K562 (cell line): ENCODE measurements around the gene POLL. TPM values are rescaled to one million over a fixed set of nuclear protein-coding genes. Genes with fewer than 3 reads are reported as not detected.

Experiments used
- CTBP1 ChIP-seq: fragments of 450-650 bp; IDR thresholded peaks from 2 replicates; pipeline ENCODE4 v1.6.1; 2016; ENCODE audit warnings: borderline replicate concordance
- NCOA2 ChIP-seq, 2 experiments: fragments of 450-650 bp; IDR thresholded peaks; 2 replicates each; pipeline ENCODE4 v1.6.1; 2018; ENCODE audit warnings: mild to moderate bottlenecking in 2 of 2, moderate library complexity in 1 of 2; ENCODE audit not compliant: partially characterized antibody in 2 of 2
- NR2F6 ChIP-seq: fragments of 450-650 bp; formaldehyde crosslinking; IDR thresholded peaks from 2 replicates; pipeline ENCODE4 v1.4.0; 2020; ENCODE audit warnings: mild to moderate bottlenecking
- RAD21 ChIP-seq, 2 experiments: fragments of 250-450 bp in 1 of 2; fragments of 450-650 bp in 1 of 2; sonication (Bioruptor Pico) in 1 of 2; formaldehyde crosslinking in 1 of 2; IDR thresholded peaks in 1 of 2; conservative IDR thresholded peaks in 1 of 2; 2 replicates each; pipeline versions ENCODE4 v1.4.0 to v1.8.0; 2020 to 2022; ENCODE audit warnings: mild to moderate bottlenecking in 2 of 2, moderate library complexity in 1 of 2
- polyA plus RNA-seq, 8 experiments: library from polyadenylated mRNA; depleted of rRNA in 4 of 8; stranded (reverse) in 5 of 8; unstranded in 3 of 8; fragments of >200 nt; fragmentation: Nextera tagmentation in 2 of 8; fragmentation: Illumina TruSeq in 1 of 8; extraction: Ambion mirVana in 2 of 8; extraction: Trizol in 1 of 8; gene quantifications; 2 replicates each; pipeline versions ENCODE4 v1.2.1 to v1.2.3, GENCODE V29; 2011 to 2014; ENCODE audit warnings: inconsistent platforms in 1 of 8, missing spikeins in 1 of 8
- total RNA-seq, 7 experiments: library from RNA; depleted of rRNA in 6 of 7; stranded (reverse); fragments of >200 nt in 6 of 7; fragmentation: Illumina TruSeq in 2 of 7; extraction: Trizol in 2 of 7; gene quantifications; 2 replicates each; pipeline versions ENCODE4 v1.2.1 to v1.2.3, GENCODE V29; 2011 to 2021; ENCODE audit warnings: low replicate concordance in 1 of 7
- TF ChIP-seq, protein P1 (sequence below), 2 experiments: IDR thresholded peaks; 2 replicates each; pipeline ENCODE4 v1.6.1; 2012; ENCODE audit warnings: improper control_type of control experiment in 2 of 2, low read depth in 2 of 2, low read length in 2 of 2, borderline replicate concordance in 1 of 2
- TF ChIP-seq, protein P2 (sequence below): fragments of 450-650 bp; IDR thresholded peaks from 2 replicates; pipeline ENCODE4 v1.6.1; 2016; ENCODE audit warnings: mild to moderate bottlenecking, moderate library complexity
- TF ChIP-seq, protein P3 (sequence below): sonication (generic); formaldehyde crosslinking; IDR thresholded peaks from 2 replicates; pipeline ENCODE4 v1.8.0; 2022; ENCODE audit warnings: missing genetic modification reagents, mild to moderate bottlenecking, moderate library complexity, borderline replicate concordance

The POLL gene
- total and polyA plus RNA-seq, 9 of the 15 experiments (the other 6 are each of a cell fraction or from before 2014, with no cell fraction given), result 1.2 to 18.7 (median 10.9) TPM

DNA sequence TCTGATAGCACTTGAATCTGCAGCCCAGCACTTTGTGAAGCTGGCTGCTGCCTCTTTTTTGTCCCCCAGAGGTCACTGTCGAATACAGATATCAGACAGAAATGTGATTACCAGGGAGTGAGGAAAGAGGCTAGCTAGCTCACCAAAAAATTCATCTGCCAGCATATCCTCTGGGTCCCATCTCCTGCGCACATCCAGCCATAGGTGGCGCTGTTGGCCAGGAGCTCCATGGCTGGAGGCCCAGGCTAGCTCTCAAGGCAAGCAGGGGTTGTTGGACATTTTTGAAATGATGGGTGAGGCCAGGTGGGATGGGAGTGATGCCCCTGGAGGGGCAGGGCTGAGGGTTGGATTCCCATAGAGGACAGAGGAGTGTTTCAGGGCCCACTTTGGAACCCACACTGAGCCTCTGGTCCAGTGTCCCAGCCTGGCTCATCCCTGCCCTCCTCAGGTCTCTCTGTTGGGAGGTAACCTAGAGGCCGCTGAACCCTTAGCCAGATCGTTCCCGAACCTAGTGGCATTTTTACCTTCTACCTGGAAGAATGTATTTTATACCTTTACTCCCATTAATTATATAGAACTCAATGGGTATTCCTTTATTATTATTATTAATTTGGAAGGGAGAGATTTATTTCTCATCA lies 14.8 kb upstream of the POLL start (continued):
- peak; percentile 81 to 88 for TF ChIP-seq RAD21 (CRISPR knock-in tag; conservative IDR thresholded peaks at IDR 0.05 in 1 of 2, IDR thresholded peaks at IDR 0.05 in 1 of 2)
- no peak for TF ChIP-seq NR2F6
- no peak for TF ChIP-seq NCOA2 (IDR thresholded peaks at IDR 0.05; ENCODE audit: partially characterized antibody in 2 of 2)
- TF ChIP-seq, protein P1, sequence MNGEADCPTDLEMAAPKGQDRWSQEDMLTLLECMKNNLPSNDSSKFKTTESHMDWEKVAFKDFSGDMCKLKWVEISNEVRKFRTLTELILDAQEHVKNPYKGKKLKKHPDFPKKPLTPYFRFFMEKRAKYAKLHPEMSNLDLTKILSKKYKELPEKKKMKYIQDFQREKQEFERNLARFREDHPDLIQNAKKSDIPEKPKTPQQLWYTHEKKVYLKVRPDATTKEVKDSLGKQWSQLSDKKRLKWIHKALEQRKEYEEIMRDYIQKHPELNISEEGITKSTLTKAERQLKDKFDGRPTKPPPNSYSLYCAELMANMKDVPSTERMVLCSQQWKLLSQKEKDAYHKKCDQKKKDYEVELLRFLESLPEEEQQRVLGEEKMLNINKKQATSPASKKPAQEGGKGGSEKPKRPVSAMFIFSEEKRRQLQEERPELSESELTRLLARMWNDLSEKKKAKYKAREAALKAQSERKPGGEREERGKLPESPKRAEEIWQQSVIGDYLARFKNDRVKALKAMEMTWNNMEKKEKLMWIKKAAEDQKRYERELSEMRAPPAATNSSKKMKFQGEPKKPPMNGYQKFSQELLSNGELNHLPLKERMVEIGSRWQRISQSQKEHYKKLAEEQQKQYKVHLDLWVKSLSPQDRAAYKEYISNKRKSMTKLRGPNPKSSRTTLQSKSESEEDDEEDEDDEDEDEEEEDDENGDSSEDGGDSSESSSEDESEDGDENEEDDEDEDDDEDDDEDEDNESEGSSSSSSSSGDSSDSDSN (IDR thresholded peaks at IDR 0.05; ENCODE audit: borderline replicate concordance in 1 of 2, low read depth in 2 of 2, low read length in 2 of 2), result 0 out of 4 replicates have a peak, but pooled peaks of 1 of the 2 experiments have one; percentile 33
- TF ChIP-seq, protein P2, sequence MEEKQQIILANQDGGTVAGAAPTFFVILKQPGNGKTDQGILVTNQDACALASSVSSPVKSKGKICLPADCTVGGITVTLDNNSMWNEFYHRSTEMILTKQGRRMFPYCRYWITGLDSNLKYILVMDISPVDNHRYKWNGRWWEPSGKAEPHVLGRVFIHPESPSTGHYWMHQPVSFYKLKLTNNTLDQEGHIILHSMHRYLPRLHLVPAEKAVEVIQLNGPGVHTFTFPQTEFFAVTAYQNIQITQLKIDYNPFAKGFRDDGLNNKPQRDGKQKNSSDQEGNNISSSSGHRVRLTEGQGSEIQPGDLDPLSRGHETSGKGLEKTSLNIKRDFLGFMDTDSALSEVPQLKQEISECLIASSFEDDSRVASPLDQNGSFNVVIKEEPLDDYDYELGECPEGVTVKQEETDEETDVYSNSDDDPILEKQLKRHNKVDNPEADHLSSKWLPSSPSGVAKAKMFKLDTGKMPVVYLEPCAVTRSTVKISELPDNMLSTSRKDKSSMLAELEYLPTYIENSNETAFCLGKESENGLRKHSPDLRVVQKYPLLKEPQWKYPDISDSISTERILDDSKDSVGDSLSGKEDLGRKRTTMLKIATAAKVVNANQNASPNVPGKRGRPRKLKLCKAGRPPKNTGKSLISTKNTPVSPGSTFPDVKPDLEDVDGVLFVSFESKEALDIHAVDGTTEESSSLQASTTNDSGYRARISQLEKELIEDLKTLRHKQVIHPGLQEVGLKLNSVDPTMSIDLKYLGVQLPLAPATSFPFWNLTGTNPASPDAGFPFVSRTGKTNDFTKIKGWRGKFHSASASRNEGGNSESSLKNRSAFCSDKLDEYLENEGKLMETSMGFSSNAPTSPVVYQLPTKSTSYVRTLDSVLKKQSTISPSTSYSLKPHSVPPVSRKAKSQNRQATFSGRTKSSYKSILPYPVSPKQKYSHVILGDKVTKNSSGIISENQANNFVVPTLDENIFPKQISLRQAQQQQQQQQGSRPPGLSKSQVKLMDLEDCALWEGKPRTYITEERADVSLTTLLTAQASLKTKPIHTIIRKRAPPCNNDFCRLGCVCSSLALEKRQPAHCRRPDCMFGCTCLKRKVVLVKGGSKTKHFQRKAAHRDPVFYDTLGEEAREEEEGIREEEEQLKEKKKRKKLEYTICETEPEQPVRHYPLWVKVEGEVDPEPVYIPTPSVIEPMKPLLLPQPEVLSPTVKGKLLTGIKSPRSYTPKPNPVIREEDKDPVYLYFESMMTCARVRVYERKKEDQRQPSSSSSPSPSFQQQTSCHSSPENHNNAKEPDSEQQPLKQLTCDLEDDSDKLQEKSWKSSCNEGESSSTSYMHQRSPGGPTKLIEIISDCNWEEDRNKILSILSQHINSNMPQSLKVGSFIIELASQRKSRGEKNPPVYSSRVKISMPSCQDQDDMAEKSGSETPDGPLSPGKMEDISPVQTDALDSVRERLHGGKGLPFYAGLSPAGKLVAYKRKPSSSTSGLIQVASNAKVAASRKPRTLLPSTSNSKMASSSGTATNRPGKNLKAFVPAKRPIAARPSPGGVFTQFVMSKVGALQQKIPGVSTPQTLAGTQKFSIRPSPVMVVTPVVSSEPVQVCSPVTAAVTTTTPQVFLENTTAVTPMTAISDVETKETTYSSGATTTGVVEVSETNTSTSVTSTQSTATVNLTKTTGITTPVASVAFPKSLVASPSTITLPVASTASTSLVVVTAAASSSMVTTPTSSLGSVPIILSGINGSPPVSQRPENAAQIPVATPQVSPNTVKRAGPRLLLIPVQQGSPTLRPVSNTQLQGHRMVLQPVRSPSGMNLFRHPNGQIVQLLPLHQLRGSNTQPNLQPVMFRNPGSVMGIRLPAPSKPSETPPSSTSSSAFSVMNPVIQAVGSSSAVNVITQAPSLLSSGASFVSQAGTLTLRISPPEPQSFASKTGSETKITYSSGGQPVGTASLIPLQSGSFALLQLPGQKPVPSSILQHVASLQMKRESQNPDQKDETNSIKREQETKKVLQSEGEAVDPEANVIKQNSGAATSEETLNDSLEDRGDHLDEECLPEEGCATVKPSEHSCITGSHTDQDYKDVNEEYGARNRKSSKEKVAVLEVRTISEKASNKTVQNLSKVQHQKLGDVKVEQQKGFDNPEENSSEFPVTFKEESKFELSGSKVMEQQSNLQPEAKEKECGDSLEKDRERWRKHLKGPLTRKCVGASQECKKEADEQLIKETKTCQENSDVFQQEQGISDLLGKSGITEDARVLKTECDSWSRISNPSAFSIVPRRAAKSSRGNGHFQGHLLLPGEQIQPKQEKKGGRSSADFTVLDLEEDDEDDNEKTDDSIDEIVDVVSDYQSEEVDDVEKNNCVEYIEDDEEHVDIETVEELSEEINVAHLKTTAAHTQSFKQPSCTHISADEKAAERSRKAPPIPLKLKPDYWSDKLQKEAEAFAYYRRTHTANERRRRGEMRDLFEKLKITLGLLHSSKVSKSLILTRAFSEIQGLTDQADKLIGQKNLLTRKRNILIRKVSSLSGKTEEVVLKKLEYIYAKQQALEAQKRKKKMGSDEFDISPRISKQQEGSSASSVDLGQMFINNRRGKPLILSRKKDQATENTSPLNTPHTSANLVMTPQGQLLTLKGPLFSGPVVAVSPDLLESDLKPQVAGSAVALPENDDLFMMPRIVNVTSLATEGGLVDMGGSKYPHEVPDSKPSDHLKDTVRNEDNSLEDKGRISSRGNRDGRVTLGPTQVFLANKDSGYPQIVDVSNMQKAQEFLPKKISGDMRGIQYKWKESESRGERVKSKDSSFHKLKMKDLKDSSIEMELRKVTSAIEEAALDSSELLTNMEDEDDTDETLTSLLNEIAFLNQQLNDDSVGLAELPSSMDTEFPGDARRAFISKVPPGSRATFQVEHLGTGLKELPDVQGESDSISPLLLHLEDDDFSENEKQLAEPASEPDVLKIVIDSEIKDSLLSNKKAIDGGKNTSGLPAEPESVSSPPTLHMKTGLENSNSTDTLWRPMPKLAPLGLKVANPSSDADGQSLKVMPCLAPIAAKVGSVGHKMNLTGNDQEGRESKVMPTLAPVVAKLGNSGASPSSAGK, result no peak
- TF ChIP-seq, protein P3, sequence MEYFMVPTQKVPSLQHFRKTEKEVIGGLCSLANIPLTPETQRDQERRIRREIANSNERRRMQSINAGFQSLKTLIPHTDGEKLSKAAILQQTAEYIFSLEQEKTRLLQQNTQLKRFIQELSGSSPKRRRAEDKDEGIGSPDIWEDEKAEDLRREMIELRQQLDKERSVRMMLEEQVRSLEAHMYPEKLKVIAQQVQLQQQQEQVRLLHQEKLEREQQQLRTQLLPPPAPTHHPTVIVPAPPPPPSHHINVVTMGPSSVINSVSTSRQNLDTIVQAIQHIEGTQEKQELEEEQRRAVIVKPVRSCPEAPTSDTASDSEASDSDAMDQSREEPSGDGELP (CRISPR knock-in tag), result peak; percentile 51; the same call in 1 of the 2 replicates
- TF ChIP-seq CTBP1, result peak; percentile 60; the same call in 1 of the 2 replicates
